CD4-positive, alpha-beta T cell treated with Interleukin-10 for 1 hour (primary cell): ENCODE results near the gene ALKBH6.
"Not testable (repeated sequence)": the region's sequence is repeated elsewhere in the genome, so short reads cannot be mapped to it uniquely, and the experiment has no call there.

Experiments used
- DNase-seq: peaks from one replicate; pipeline ENCODE4 v3.0.0-alpha.2; 2020

Gene ALKBH6

GRCh38 chr19:35992907-35993765 is 20.9 kb downstream of the ALKBH6 start:
- DNase-seq = no peak

DNA sequence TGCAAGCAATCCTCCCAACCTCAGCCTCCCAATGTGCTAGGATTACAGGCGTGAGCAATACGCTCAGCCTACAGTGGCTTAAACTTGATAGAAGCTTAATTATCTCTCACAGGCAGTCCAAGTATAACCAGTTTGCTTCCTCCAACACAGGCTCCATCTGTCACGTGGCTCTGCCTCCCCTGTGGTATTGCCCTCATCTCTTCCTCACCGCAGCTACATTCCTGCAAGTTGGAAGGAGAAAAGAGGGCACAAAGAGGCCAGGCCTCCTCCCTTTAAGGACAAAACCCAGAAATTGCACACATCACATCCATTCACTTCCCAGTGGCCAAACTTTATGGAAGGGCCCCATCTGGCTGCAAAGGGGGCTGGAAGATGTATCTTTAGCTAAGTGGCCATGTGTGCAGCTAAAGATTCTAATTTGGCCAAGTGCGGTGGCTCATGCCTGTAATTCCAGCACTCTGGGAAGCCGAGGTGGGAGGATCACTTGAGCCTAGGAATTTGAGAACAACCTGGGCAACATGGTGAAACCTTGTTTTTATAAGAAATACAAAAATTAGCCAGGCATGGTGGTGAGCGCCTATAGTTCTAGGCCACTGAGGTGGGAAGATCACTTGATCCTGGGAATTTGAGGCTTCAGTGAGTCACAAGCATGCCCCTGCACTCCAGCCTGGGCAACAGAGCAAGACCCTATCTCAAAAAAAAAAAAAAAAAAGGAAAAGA is 22.1 kb downstream of the ALKBH6 start:
- no peak for DNase-seq

GRCh38 chr19:35990771-35991730 is 23.0 kb downstream of the ALKBH6 start:
- no peak for DNase-seq

GRCh38 chr19:35990156-35990555 is 23.9 kb downstream of the ALKBH6 start:
- no peak for DNase-seq

DNA sequence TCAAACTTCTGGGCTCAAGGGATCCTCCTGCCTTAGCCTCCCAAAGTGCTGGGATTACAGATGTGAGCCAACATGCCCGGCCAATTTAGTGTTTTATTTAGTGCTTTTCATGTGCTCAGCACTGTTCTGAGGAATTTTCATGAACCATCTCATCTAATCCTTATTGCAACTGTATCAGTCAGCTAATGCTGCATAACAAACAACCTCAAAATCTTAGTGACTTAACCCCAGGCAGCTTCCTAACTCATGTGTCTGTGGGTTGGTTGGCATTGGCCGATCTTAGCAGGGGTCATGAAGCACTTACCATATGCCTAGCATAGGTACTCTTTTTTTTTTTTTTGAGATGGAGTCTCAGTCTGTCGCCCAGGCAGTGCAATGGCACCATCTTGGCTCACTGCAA is 25.2 kb downstream of the ALKBH6 start:
- no peak for DNase-seq

DNA sequence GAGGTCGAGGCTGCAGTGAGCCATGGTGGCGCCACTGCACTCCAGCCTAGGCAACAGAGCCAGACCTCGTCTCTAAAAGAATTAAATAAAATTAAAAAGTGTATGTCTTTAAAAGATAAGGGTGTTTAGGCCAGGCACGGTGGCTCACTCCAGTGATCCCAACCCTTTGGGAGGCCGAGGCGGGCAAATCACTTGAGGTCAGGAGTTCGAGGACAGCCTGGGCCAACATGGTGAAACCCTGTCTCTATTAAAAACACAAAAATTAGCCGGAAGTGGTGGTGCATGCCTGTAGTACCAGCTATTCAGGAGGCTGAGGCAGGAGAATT is 26.5 kb downstream of the ALKBH6 start:
- DNase-seq = no peak

GRCh38 chr19:35986664-35987570 is 27.1 kb downstream of the ALKBH6 start:
- DNase-seq = peak; percentile 13

DNA sequence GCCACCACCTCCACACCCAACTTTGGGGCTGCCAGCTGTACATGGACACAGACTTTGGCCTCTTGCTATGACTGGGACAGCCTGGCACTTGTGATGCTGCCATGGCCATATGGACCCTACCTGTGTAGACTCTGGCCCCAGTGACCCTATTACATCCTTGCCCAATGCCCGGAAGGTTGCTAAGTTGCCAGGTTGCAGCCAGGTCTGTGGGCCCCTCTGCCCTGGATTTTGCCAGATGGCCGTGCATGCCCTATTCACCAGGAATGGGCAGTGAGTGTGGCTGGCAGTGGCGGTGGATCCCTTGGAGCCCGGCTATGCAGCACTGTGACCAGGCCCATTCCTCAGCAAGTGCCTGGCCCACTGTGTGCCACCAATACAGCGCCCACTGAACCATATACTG is 27.9 kb downstream of the ALKBH6 start:
- no peak for DNase-seq

GRCh38 chr19:35983177-35983576 is 30.8 kb downstream of the ALKBH6 start:
- no peak for DNase-seq

DNA sequence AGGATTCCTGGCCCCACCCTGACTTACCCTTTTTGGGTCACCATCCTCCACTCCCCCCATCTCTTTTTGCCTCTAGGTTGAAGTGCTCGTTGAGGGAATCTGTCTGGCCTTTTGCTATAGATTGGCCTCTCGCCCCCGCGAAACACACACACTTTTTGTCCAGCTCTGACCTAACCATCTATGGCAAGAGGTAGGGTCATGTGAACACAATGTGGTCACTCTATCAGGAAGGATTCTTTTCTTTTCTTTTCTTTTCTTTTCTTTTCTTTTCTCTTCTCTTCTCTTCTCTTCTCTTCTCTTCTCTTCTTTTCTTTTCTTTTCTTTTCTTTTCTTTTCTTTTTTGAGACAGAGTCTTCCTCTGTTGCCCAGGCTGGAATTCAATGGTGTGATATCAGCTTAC is 33.0 kb downstream of the ALKBH6 start:
- not testable (repeated sequence) for DNase-seq

DNA sequence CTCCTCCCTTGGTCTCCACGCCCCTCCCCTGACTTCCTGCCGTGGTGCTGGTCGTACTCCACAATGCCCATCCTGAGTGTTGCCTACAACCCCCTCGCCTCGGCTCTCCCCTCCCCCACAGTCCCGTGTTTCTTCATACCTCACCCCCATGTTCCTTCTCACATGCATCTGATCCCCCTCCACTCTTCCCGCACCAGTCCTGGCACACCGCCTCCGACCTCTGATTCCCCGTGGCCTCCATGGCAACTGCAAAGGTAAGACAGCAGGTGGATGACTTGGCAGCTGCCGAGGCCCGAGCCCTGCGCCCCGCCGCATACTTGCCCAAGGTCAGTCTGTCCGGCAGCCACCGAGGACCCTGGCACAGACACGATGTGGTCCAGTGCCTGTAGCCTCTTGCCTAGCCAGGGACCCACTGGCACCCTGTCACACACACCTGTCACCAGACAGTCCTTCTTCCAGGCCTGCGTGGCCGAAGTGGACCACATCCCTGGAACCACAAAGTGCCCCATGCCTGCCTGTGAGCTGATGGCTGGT is 35.1 kb downstream of the ALKBH6 start:
- DNase-seq = no peak

GRCh38 chr19:35978271-35978670 is 35.7 kb downstream of the ALKBH6 start:
- DNase-seq = no peak

DNA sequence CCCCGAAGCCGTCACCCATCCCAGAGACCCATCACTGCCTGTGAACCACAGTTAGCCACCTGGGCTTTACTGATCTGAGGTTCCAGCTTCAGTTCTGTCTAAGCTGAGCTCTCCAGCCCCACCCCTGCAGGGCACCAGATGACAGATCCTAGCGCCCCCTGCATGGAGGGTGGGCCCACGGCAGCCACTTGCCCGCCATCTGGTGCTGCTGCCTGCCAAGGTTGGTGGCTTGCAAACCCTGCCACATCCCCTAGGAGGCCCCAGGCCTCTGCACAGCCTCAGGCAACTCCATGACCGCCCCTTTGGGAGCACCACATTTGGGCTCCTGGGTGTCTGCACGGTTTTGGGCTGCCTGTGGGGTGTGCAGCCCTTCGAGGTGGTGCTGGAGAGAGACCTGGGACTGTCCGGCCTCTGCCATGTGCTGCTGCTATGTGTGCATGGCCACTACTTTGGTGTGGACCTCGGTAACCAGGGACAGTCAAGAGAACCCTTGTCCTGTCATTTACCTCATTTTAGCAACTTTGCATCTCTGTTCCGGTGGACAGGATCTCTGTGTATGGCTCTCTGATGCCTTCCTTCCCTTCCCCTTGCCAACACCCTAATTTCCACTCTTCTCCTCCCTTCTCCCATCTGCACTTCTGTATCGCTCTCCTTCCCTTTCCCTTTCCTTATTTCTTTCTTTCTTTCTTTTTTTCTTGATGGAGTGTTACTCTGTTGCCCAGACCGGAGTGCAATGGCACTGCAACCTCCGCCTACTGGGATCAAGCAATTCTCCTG is 36.4 kb downstream of the ALKBH6 start:
- peak; percentile 23 for DNase-seq

DNA sequence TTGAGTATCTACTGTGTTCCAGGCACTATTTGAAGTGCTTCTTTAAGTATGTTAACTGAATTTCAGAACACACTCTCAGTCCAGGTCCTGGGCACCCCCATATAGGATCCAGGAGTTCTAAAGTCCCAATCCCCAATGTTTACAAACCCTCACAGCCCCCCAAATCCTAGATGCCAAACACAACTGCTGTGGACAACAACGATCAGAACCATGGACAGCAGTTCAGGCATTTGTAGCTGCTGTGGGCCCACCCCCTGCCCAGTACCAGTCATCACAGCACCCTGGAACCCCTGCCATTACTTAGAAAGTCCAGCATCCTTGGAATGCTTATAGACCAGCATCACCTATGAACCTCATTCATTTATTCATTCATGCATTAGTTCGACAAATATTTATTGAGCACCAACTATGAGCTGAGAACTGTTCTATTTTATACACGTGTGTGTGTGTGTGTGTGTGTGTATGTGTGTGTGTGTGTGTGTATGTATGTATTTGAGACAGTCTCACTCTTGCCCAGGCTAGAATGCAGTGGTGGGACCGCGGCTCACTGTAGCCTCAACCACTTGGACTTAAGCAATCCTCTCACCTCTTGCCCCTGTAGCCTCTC is 38.3 kb downstream of the ALKBH6 start:
- DNase-seq = no peak

DNA sequence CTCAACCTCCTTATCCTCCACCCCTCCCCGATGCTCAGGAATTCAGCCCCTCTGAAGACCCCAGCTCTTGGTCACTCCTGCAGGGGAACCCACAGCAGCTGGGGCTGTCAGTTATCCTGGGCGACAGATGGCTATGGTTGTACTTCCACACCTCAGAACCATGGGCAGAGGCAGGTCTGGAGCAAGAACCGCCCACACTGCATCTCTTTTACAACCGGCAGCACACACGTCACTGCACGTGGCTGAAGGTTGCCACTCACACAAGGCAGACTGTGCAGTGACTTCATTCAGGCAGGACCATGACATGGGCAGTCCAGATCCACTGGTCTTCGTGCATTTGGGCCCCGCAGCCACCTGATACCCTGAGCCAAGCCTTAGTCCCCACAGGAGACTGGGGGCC is 40.5 kb downstream of the ALKBH6 start:
- DNase-seq = no peak

DNA sequence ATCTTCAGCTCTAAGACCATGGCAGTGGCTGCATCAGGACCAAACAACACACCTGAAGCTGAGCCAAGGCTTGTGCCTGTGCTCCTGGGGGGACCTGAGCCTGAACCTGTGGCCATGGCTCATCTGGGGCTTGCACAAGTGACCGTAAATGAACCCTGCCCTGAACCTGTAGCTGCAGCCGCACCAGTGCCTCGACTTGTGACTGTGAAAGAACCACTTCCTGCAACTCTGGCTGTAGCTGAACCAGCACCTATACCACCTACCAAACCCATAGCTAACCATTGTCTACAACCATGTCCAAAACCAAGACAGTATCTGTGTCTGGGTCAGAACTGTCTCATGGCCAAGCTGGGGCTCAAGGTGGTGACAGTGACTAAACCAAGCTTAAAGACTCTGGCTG is 47.2 kb downstream of the ALKBH6 start:
- DNase-seq = peak; percentile 16

- DNase-seq = peak; percentile 41
Observed at GRCh38 chr19:35963514-35963913, 50.5 kb downstream of the ALKBH6 start.

DNA sequence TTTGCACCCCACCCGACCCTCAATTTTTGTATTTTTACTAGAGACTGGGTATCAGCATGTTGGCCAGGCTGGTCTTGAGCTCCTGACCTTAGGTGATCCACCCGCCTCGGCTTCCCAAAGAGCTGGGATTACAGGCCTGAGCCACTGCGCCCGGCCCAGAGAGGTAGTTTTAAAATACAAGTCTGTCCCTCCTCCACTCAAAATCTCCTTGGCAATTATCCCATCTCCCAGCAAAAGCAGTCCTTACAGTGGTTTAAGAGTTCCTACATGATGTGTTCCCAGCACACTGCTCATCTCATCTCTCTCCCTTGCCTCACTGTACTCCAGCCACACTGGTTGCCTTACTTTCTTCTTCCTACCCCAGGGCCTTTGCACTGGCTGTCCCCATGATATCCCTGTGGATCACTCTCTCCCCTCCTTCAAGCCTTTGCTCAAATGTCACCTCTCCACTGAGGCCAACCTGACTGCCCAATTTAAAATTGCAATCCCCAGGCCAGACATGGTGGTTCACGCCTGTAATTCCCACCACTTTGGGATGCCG is 53.5 kb downstream of the ALKBH6 start:
- DNase-seq = no peak

- no peak for DNase-seq
Observed at GRCh38 chr19:35959968-35960320, 54.1 kb downstream of the ALKBH6 start.
